ENCODE measurements around the gene CYP20A1.

The CYP20A1 gene

GRCh38 chr2:203346612-203347011 lies 107.8 kb downstream of the CYP20A1 start:
- no peak for DNase-seq (ENCODE audit: low read depth in 2 of 2)
- TF ChIP-seq CTCF (IDR thresholded peaks at IDR 0.05; ENCODE audit: low read depth, low read length), result no peak
- no peak overlapping the region for H3K4me3 ChIP-seq (replicated peaks in 1 of 2; ENCODE audit: low read depth in 2 of 2, low read length in 2 of 2)

GRCh38 chr2:203347375-203347774 lies 108.6 kb downstream of the CYP20A1 start:
- no peak for DNase-seq (ENCODE audit: low read depth in 2 of 2)
- H3K4me3 ChIP-seq (replicated peaks in 1 of 2; ENCODE audit: low read depth in 2 of 2, low read length in 2 of 2), result no peak overlapping the region
- TF ChIP-seq CTCF (IDR thresholded peaks at IDR 0.05; ENCODE audit: low read depth, low read length), result no peak

- TF ChIP-seq CTCF (IDR thresholded peaks at IDR 0.05; ENCODE audit: low read depth, low read length), result no peak
- H3K4me3 ChIP-seq (replicated peaks in 1 of 2; ENCODE audit: low read depth in 2 of 2, low read length in 2 of 2), result no peak overlapping the region
- DNase-seq (ENCODE audit: low read depth in 2 of 2), result no peak
These were observed 113.9 kb downstream of the CYP20A1 start for GRCh38 chr2:203352604-203353255.

- DNase-seq (ENCODE audit: low read depth in 2 of 2), result no peak
- H3K4me3 ChIP-seq (replicated peaks in 1 of 2; ENCODE audit: low read depth in 2 of 2, low read length in 2 of 2), result no peak overlapping the region
- no peak for TF ChIP-seq CTCF (IDR thresholded peaks at IDR 0.05; ENCODE audit: low read depth, low read length)
These were observed 116.1 kb downstream of the CYP20A1 start for GRCh38 chr2:203354966-203355365.

All from cardiac fibroblast (primary cell).